HUES64 (cell line): ENCODE data around the gene SUPV3L1.

ENCODE experiments used
- H3K27ac ChIP-seq: 2 replicates; pipeline ENCODE4 v1.7.0; 2013; ENCODE audit warnings: low read depth, low read length, inconsistent platforms
- H3K27me3 ChIP-seq: 2 replicates; pipeline ENCODE4 v1.6.1; 2013; ENCODE audit warnings: mild to moderate bottlenecking, low read length; ENCODE audit not compliant: insufficient read depth
- H3K36me3 ChIP-seq: 2 replicates; pipeline ENCODE4 v1.6.1; 2013; ENCODE audit warnings: mild to moderate bottlenecking, low read length; ENCODE audit not compliant: insufficient read depth
- H3K4me1 ChIP-seq: 2 replicates; pipeline ENCODE4 v1.6.1; 2013; ENCODE audit warnings: mild to moderate bottlenecking, low read length, moderate library complexity; ENCODE audit not compliant: insufficient read depth
- H3K4me3 ChIP-seq: 2 replicates; pipeline ENCODE4 v1.5.1; 2013; ENCODE audit warnings: mild to moderate bottlenecking, low read length, moderate library complexity
- H3K9ac ChIP-seq: 2 replicates; pipeline ENCODE4 v1.6.1; 2013; ENCODE audit warnings: mild to moderate bottlenecking, low read depth, low read length
- H3K9me3 ChIP-seq: 2 replicates; pipeline ENCODE4 v1.6.1; 2013; ENCODE audit warnings: low read depth, low read length; ENCODE audit not compliant: insufficient read depth
- WGBS: fragments of 150-250, 120-280 bp; methylation state at CpG from one replicate; pipeline ENCODE4 v1.1.7; 2013; ENCODE audit warnings: missing lambda C conversion rate; 5-methylcytosine and 5-hydroxymethylcytosine counted together

SUPV3L1 gene

GRCh38 chr10:69202332-69202731, 22.3 kb downstream of the SUPV3L1 start:
- Histone ChIP-seq H3K9me3 (no peaks in the 10 kb centered on the region), H3K9ac (no peak overlapping the region), H3K4me3 (no peak overlapping the region), H3K4me1 (no peaks in the 10 kb centered on the region), H3K27me3 (no peaks in the 10 kb centered on the region), H3K27ac (no peak overlapping the region), H3K36me3 (peaks cover 85% of the 10 kb centered on the region)
- WGBS = 100% methylated on average over 1 of the region's 1 CpG

GRCh38 chr10:69208761-69209160, 28.7 kb downstream of the SUPV3L1 start:
- no peaks in the 10 kb centered on the region for H3K27me3 ChIP-seq
- H3K36me3 ChIP-seq = peaks cover 51% of the 10 kb centered on the region
- 93% methylated on average over 5 of the region's 6 CpGs for WGBS
- H3K27ac ChIP-seq = no peak overlapping the region
- no peak overlapping the region for H3K9ac ChIP-seq
- no peaks in the 10 kb centered on the region for H3K4me1 ChIP-seq
- no peak overlapping the region for H3K4me3 ChIP-seq
- no peaks in the 10 kb centered on the region for H3K9me3 ChIP-seq

GRCh38 chr10:69209787-69210484, 29.9 kb downstream of the SUPV3L1 start:
- Histone ChIP-seq H3K27me3 (no peaks in the 10 kb centered on the region), H3K9ac (no peak overlapping the region), H3K36me3 (peaks cover 40% of the 10 kb centered on the region), H3K4me1 (no peaks in the 10 kb centered on the region), H3K9me3 (no peaks in the 10 kb centered on the region), H3K27ac (no peak overlapping the region), H3K4me3 (no peak overlapping the region)
- 92% methylated on average over 3 of the region's 3 CpGs for WGBS

GRCh38 chr10:69211104-69211503, 31.1 kb downstream of the SUPV3L1 start:
- no peaks in the 10 kb centered on the region for H3K4me1 ChIP-seq
- H3K4me3 ChIP-seq = no peak overlapping the region
- H3K9ac ChIP-seq = no peak overlapping the region
- peaks cover 31% of the 10 kb centered on the region for H3K36me3 ChIP-seq
- no peaks in the 10 kb centered on the region for H3K27me3 ChIP-seq
- H3K27ac ChIP-seq = no peak overlapping the region
- no peaks in the 10 kb centered on the region for H3K9me3 ChIP-seq
- 25% methylated on average over 2 of the region's 2 CpGs for WGBS

- WGBS = 89% methylated on average over 3 of the region's 3 CpGs
- H3K9ac ChIP-seq = no peak overlapping the region
- peaks cover 26% of the 10 kb centered on the region for H3K36me3 ChIP-seq
- H3K4me3 ChIP-seq = no peak overlapping the region
- no peaks in the 10 kb centered on the region for H3K4me1 ChIP-seq
- H3K27me3 ChIP-seq = no peaks in the 10 kb centered on the region
- no peak overlapping the region for H3K27ac ChIP-seq
- H3K9me3 ChIP-seq = no peaks in the 10 kb centered on the region
These were observed 31.5 kb downstream of the SUPV3L1 start for GRCh38 chr10:69211524-69211923.

GRCh38 chr10:69213591-69214311, 33.7 kb downstream of the SUPV3L1 start:
- 85% methylated on average over 5 of the region's 5 CpGs for WGBS
- no peak overlapping the region for H3K9ac ChIP-seq
- no peaks in the 10 kb centered on the region; the same call in 1 of the 2 replicates for H3K4me1 ChIP-seq
- no peaks in the 10 kb centered on the region for H3K27me3 ChIP-seq
- no peak overlapping the region for H3K4me3 ChIP-seq
- peaks cover 6% of the 10 kb centered on the region for H3K36me3 ChIP-seq
- H3K9me3 ChIP-seq = no peaks in the 10 kb centered on the region
- no peak overlapping the region for H3K27ac ChIP-seq

DNA sequence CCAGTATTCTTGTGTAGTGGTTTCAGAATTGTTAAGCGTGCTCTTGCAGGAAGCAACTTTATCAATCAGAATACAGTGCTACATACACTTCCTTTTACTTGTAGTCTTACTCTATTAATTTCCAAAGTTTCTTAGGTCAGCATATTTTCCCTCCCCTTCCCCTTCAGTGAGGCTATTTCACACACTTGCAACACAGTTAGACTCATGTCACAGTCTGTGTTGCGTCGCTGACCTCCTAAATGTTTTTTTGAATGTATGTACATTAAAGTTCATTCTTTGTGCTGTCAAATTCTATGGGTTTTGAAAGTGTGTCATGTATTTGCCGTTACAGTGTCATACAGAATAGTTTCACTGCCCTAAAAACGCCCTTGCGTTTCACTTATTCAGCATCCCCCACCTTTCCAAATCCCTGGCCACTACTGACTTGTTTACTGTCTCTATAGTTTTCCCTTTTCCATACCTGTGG, 34.7 kb downstream of the SUPV3L1 start:
- no peaks in the 10 kb centered on the region for H3K9me3 ChIP-seq
- no peaks in the 10 kb centered on the region for H3K27me3 ChIP-seq
- no peaks in the 10 kb centered on the region; the same call in 1 of the 2 replicates for H3K4me1 ChIP-seq
- H3K36me3 ChIP-seq = no peaks in the 10 kb centered on the region
- H3K27ac ChIP-seq = no peak overlapping the region
- H3K9ac ChIP-seq = no peak overlapping the region
- WGBS = 100% methylated on average over 6 of the region's 6 CpGs
- H3K4me3 ChIP-seq = no peak overlapping the region

DNA sequence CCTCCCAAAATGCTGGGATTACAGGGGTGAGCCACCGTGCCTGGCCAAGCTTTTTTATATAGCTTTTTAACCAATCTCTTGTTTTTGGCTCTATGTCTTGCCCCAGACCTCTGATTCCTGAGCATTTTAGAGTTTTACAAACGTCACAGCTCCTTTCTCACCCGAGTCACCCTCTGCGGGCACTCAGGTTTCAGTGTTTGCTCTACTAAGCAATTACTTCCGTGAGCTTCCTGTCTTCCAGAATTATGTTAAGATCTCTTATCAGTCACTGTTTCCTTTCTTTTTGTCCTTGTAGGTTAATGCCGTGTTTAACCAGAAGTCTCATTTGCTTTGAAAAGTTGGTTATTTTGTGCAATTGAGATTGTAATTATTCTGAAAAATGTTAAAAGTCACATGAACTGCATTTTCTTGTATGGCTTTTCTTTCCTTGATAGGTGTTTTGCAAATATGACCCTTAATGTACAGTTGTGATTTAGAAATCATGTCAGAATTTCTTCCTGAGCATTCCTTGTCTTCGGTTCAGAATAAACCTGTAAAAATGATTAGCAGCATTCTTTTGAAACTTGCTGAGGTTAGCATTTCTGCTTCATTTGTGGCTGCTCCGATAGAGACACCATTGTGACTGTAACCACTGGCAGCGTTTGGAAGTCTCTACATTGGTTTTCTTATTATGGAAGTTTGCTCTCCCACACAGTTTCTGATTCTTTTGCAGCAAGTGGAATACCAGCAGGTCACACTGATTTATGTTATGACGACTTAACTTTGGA, 35.6 kb downstream of the SUPV3L1 start:
- no peaks in the 10 kb centered on the region for H3K9me3 ChIP-seq
- no peak overlapping the region for H3K9ac ChIP-seq
- 88% methylated on average over 10 of the region's 10 CpGs for WGBS
- H3K27ac ChIP-seq = no peak overlapping the region
- H3K36me3 ChIP-seq = no peaks in the 10 kb centered on the region
- H3K27me3 ChIP-seq = no peaks in the 10 kb centered on the region
- no peak overlapping the region for H3K4me3 ChIP-seq
- no peaks in the 10 kb centered on the region; the same call in 1 of the 2 replicates for H3K4me1 ChIP-seq

DNA sequence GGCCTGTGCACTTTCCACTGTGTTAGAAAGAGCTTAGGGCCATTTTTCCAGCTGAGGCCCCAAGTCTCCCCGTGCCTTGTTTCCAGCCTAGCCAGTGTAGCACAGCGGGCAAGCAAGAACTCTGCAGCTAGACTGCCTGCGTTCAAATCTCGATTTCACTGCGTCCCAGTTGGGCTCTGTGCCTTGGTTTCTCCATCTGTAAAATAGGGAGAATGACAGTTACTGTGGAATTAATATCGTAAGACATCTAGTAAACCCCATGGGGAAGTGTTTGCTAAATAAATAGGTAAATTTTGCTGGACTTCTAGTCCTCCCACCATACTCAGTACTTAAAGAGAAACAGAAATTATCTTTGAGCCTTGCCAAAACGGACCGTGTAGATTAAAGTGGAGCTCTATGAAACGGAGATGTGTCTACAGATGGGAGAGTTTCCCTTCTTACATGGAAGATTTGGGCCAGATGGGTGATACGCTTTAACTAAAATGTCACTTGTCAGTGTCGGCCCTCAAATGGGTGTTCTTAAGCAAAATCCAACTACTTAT, 36.6 kb downstream of the SUPV3L1 start:
- Histone ChIP-seq H3K27me3 (no peaks in the 10 kb centered on the region), H3K36me3 (no peaks in the 10 kb centered on the region), H3K9me3 (no peaks in the 10 kb centered on the region), H3K9ac (no peak overlapping the region), H3K4me3 (no peak overlapping the region), H3K4me1 (no peaks in the 10 kb centered on the region; the same call in 1 of the 2 replicates), H3K27ac (no peak overlapping the region)
- WGBS = 73% methylated on average over 11 of the region's 11 CpGs

GRCh38 chr10:69217119-69217754, 37.2 kb downstream of the SUPV3L1 start:
- H3K4me3 ChIP-seq = no peak overlapping the region
- no peak overlapping the region for H3K27ac ChIP-seq
- H3K36me3 ChIP-seq = no peaks in the 10 kb centered on the region
- H3K9ac ChIP-seq = no peak overlapping the region
- WGBS = 85% methylated on average over 4 of the region's 4 CpGs
- H3K9me3 ChIP-seq = no peaks in the 10 kb centered on the region
- H3K27me3 ChIP-seq = no peaks in the 10 kb centered on the region
- H3K4me1 ChIP-seq = peaks cover under 1% of the 10 kb centered on the region
